ENCODE data around the gene NPHP4. TPM values are rescaled to one million over a fixed set of nuclear protein-coding genes. Genes with fewer than 3 reads are reported as not detected.

The NPHP4 gene
- total RNA-seq, 1 experiment from 2014 or later, result 20.0 TPM

GRCh38 chr1:6003568-6004411 is 11.6 kb upstream of the NPHP4 start:
- TF ChIP-seq SP1 (IDR thresholded peaks at IDR 0.05; ENCODE audit: low read depth) (no peak), CBX3 (IDR thresholded peaks at IDR 0.05; ENCODE audit: low read depth) (no peak), SRF (IDR thresholded peaks at IDR 0.05; ENCODE audit: low read depth) (no peak), EZH2 (IDR thresholded peaks at IDR 0.05) (no peak), POLR2A (IDR thresholded peaks at IDR 0.05; ENCODE audit: borderline replicate concordance, extremely low read depth, insufficient read depth, insufficient read length) (no peak), CTCF (IDR thresholded peaks at IDR 0.05 in 2 of 3, conservative IDR thresholded peaks at IDR 0.05 in 1 of 3; ENCODE audit: borderline replicate concordance in 1 of 3, insufficient read depth in 1 of 3, low read depth in 2 of 3, low read length in 2 of 3) (no peak), ELF1 (IDR thresholded peaks at IDR 0.05; ENCODE audit: borderline replicate concordance, low read depth) (no peak), REST (IDR thresholded peaks at IDR 0.05; ENCODE audit: low read depth) (no peak), ZNF274 (IDR thresholded peaks at IDR 0.05; ENCODE audit: low read depth, low read length) (no peak), ATF3 (IDR thresholded peaks at IDR 0.05) (no peak)
- POLR2A ChIA-PET, result no interaction called here
- no peak for DNase-seq (ENCODE audit: low read depth, low spot score)

More at GRCh38 chr1:6003568-6004411, 11.6 kb upstream of the NPHP4 start:
- Histone ChIP-seq H3K9me2 (ENCODE audit: insufficient read depth) (no peaks in the 10 kb centered on the region), H3K9me3 (ENCODE audit: control insufficient read depth in 1 of 2, insufficient read depth in 1 of 2, low read depth in 1 of 2, low read length in 2 of 2) (no peaks in the 10 kb centered on the region), H3K4me2 (ENCODE audit: low read length) (no peak overlapping the region), H2AFZ (ENCODE audit: low read depth, low read length, poor library complexity, severe bottlenecking) (no peak overlapping the region), H3K9ac (ENCODE audit: low read length) (no peak overlapping the region), H3K36me3 (ENCODE audit: control insufficient read depth in 1 of 2, insufficient read depth in 2 of 2, low read length in 2 of 2) (no peaks in the 10 kb centered on the region), H3K27me3 (ENCODE audit: insufficient read depth, low read length) (no peaks in the 10 kb centered on the region), H3K79me2 (ENCODE audit: insufficient read depth, low read length) (no peaks in the 10 kb centered on the region), H3K27ac (ENCODE audit: low read depth, low read length) (no peak overlapping the region), H4K20me1 (ENCODE audit: insufficient read depth) (no peaks in the 10 kb centered on the region), H3K4me3 (replicated peaks in 1 of 2; ENCODE audit: low read depth in 1 of 2, low read length in 2 of 2) (no peak overlapping the region), H3K4me1 (ENCODE audit: control insufficient read depth in 1 of 2, insufficient read depth in 2 of 2, low read length in 2 of 2) (peaks cover 7 to 9% of the 10 kb centered on the region in 2 experiments)
- intact Hi-C loops (cut with micrococcal nuclease), result no loop called here
- RAD21 ChIA-PET (ENCODE audit: low non-redundant PET in 1 of 2, low total read pairs in 2 of 2, uncharacterized antibody in 2 of 2, unreplicated experiment in 2 of 2), result no interaction called here
- CTCF ChIA-PET, result no interaction called here
- ATAC-seq, result no peak
- BruUV-seq (replicated peaks), result no TSS peak
